ENCODE data around the gene FRMPD1. TPM values are rescaled to one million over a fixed set of nuclear protein-coding genes. Genes with fewer than 3 reads are reported as not detected.

Gene FRMPD1
- total RNA-seq, 1 donor from 2014 or later: not detected

- DNase-seq (ENCODE audit: extremely low read depth, low read depth, low spot score): no peak
Observed at GRCh38 chr9:37769306-37769705, 118.6 kb downstream of the FRMPD1 start.

DNA sequence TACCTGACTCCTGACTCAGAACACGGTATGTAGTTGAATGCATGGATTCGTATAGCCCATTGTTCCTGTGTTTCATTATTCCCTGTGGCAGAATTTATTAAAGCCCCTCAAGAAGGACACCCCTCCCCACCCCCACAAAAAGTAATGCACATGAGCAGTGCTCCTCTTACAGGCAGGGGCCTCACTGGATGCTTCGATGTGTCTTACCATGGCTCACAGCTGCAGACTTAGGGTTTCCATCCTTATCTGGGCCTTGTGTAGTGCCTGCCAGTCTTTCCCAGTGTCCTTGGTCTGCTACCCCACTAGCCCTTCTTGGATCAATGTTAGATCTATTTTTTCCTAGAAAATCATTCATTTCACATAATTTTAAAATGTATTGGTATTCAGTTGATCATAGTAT, 119.2 kb downstream of the FRMPD1 start:
- no peak for DNase-seq (ENCODE audit: extremely low read depth, low read depth, low spot score)

- no peak for DNase-seq (ENCODE audit: extremely low read depth, low read depth, low spot score)
Observed at GRCh38 chr9:37775216-37775919, 124.6 kb downstream of the FRMPD1 start.

- DNase-seq (ENCODE audit: extremely low read depth, low read depth, low spot score): no peak
Observed at GRCh38 chr9:37776328-37776727, 125.6 kb downstream of the FRMPD1 start.

GRCh38 chr9:37778534-37778933, 127.8 kb downstream of the FRMPD1 start:
- DNase-seq (ENCODE audit: extremely low read depth, low read depth, low spot score): no peak

- DNase-seq (ENCODE audit: extremely low read depth, low read depth, low spot score): no peak
Observed at GRCh38 chr9:37784291-37784615, 133.5 kb downstream of the FRMPD1 start.

DNA sequence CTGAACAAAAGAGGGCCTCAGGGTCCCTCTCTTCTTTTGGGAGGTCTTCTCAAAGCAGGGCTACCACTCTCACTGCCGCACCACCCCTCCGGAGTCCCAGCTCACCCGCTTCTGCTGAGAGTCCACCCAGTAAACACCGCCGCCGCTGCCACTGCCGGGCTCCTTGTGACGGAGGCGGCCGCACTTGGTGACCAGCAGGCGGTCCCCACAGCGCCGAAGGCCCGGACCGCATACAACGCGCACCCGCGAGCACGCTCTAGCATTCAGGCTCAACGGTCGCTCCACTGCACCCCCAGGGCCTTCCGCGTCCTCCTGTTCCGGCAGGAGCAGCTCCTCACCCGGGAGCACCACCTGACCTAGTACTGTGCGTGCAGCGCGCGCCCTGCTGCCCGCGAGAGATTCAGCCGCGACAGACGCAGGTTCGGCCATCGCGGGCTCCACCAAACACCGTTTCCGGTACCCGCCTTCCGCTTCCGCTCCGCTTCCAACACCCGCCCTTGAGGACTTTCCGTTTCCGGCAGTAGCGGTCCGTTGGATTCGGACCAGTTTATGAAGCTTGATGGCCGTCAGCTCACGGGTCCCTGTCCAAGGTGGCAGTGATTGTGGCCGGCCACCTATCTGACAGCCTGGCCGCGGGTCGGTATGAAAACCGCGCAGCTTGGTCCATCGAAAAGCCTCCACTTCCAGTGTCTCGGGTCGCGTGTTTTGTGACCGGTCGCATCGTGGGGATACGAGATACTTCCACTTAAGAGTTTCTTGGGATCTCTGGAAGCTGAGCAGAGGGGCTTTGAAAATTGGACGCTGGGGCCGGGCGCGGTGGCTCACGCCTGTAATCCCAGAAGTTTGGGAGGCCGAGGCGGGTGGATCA, 134.1 kb downstream of the FRMPD1 start, which contains the start of gene EXOSC3:
Gene EXOSC3, minus strand, starts transcription at position 449 of the 868 bp plus-strand sequence. Its CDS starts 20 bp downstream, at position 429.
- DNase-seq (ENCODE audit: extremely low read depth, low read depth, low spot score): peak; percentile 72

DNA sequence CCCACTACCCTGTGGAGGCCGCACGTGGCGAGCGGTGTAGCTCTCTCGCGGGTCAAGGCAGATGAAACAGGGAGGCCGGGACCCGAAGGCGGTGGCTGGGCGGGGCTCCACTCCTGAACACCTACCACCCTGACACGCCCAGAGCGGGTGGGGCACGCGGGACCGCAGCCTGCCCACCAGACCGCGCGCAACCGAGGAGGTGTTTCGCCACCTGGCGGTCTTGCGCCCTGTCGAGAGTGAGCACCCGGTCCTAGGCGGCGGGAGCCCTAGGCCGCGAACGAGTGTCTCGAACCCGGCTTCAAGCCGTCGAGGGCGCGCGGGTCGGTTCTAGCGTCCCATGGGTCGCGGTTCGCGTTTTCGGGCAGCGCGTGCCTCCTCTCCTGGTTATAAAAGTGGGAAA, 136.3 kb downstream of the FRMPD1 start:
- DNase-seq (ENCODE audit: extremely low read depth, low read depth, low spot score): no peak

DNA sequence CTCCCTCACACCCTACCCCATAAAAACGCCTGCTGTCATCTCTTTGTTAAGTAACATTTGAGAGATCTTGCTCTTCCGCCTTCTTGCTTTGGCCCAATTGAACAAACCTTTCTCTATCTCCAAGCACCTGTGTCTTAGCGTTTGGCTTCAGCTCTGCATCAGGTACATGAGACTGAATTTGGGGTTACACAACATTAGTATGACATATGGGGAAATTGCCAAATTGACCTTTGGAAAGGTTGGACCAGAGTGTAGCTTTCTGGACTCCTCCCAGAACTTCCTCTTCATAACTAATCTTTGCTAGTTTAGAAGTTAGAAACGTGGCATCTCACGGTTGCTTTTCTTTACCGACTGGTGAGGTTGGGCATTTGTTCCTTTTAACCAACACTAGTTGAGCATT, 137.6 kb downstream of the FRMPD1 start:
- DNase-seq (ENCODE audit: extremely low read depth, low read depth, low spot score): no peak

- DNase-seq (ENCODE audit: extremely low read depth, low read depth, low spot score): no peak
Observed at GRCh38 chr9:37790096-37790495, 139.3 kb downstream of the FRMPD1 start.

- no peak for DNase-seq (ENCODE audit: extremely low read depth, low read depth, low spot score)
Observed at GRCh38 chr9:37792122-37792521, 141.4 kb downstream of the FRMPD1 start.

DNA sequence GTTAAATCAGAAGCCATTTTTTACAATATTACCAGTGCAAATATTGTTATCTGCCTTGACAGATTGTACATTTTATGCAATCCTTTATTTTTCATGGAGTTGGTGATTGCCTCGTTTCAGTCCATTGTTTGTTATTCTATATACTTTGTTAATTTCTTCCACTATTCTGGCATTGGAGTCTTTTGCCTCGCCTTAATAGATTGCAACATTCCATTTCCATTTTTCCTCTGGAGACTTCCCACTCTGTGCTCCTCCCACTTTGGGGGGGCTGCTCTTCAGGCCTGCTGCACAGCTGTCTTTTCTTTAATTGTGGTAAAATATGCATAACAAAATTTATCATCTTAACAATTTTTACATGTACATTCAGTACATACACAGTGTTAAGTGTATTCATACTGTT, 145.5 kb downstream of the FRMPD1 start:
- DNase-seq (ENCODE audit: extremely low read depth, low read depth, low spot score): no peak

Other genes with a start within 250 kb of the FRMPD1 start
- gene GRHPR, start 228.3 kb upstream of the FRMPD1 start, total RNA-seq: 178 and 212 TPM in 2 replicates
- 6.7 and 12.7 TPM in 2 replicates for gene ZBTB5, start 185.5 kb upstream of the FRMPD1 start, total RNA-seq
- gene POLR1E, start 165.0 kb upstream of the FRMPD1 start, total RNA-seq: 12.3 and 14.8 TPM in 2 replicates
- 14.1 and 16.0 TPM in 2 replicates for gene FBXO10, start 74.6 kb upstream of the FRMPD1 start, total RNA-seq
- gene TOMM5, start 58.4 kb upstream of the FRMPD1 start, total RNA-seq: 86.5 and 131 TPM in 2 replicates
- gene TRMT10B, start 102.9 kb downstream of the FRMPD1 start, total RNA-seq: 4.8 and 8.6 TPM in 2 replicates
- gene EXOSC3, start 134.1 kb downstream of the FRMPD1 start, total RNA-seq: 26.8 and 26.9 TPM in 2 replicates
- 29.7 and 40.3 TPM in 2 replicates for gene DCAF10, start 149.8 kb downstream of the FRMPD1 start, total RNA-seq